HepG2 (cell line): Measurements from ENCODE around the gene PRKAR2A. TPM values are rescaled to one million over a fixed set of nuclear protein-coding genes. Genes with fewer than 3 reads are reported as not detected.

ENCODE experiments used
- NFKBIZ ChIP-seq: IDR thresholded peaks from 2 replicates; pipeline ENCODE4 v1.6.1; 2018; ENCODE audit warnings: missing genetic modification reagents, missing compliant biosample characterization
- POLR2A ChIP-seq, 2 experiments: IDR thresholded peaks; 2 replicates each; pipeline ENCODE4 v1.6.1; 2011; ENCODE audit warnings: low read depth in 2 of 2, low read length in 2 of 2, mild to moderate bottlenecking in 1 of 2, moderate library complexity in 1 of 2; ENCODE audit not compliant: insufficient read depth in 1 of 2
- RAD21 ChIP-seq: fragments of 450-650 bp; formaldehyde crosslinking; IDR thresholded peaks from 2 replicates; pipeline ENCODE4 v1.5.0; 2020; ENCODE audit warnings: mild to moderate bottlenecking
- RXRB ChIP-seq: IDR thresholded peaks from 2 replicates; pipeline ENCODE4 v1.6.1; 2016; ENCODE audit warnings: borderline replicate concordance, missing genetic modification reagents, missing compliant biosample characterization
- SNRNP70 ChIP-seq: fragments of 200-400 bp; formaldehyde crosslinking; IDR thresholded peaks from 2 replicates; pipeline ENCODE4 v1.6.1; 2017; ENCODE audit warnings: mild to moderate bottlenecking, low read depth, low read length, moderate library complexity
- STAG1 ChIP-seq: sonication (generic); formaldehyde crosslinking; IDR thresholded peaks from 2 replicates; pipeline ENCODE4 v1.4.0; 2020; ENCODE audit warnings: missing genetic modification reagents
- TAF15 ChIP-seq: fragments of 200-400 bp; formaldehyde crosslinking; IDR thresholded peaks from one replicate; pipeline ENCODE4 v1.6.1; 2018; ENCODE audit warnings: mild to moderate bottlenecking, low read depth, low read length; ENCODE audit not compliant: poor library complexity, severe bottlenecking
- TBX3 ChIP-seq: fragments of 450-650 bp; IDR thresholded peaks from 2 replicates; pipeline ENCODE4 v1.6.1; 2017; ENCODE audit warnings: antibody characterized with exemption, mild to moderate bottlenecking, inconsistent platforms, borderline replicate concordance
- THAP9 ChIP-seq: sonication (generic); formaldehyde crosslinking; IDR thresholded peaks from 2 replicates; pipeline ENCODE4; 2020; ENCODE audit warnings: missing genetic modification reagents, mild to moderate bottlenecking, borderline replicate concordance
- ZMYM3 ChIP-seq: sonication (generic); formaldehyde crosslinking; IDR thresholded peaks from 2 replicates; pipeline ENCODE4 v1.5.1; 2020; ENCODE audit warnings: mild to moderate bottlenecking, missing genetic modification reagents
- ZNF207 ChIP-seq: fragments of 450-650 bp; IDR thresholded peaks from 2 replicates; pipeline ENCODE4 v1.6.1; 2016; ENCODE audit warnings: antibody characterized with exemption, borderline replicate concordance
- ZNF292 ChIP-seq: sonication (generic); formaldehyde crosslinking; IDR thresholded peaks from 2 replicates; pipeline ENCODE4 v1.8.1; 2022; ENCODE audit warnings: mild to moderate bottlenecking, low read depth, missing genetic modification reagents, borderline replicate concordance
- ZNF598 ChIP-seq: sonication (generic); formaldehyde crosslinking; IDR thresholded peaks from 2 replicates; pipeline ENCODE4 v1.5.1; 2020; ENCODE audit warnings: mild to moderate bottlenecking, missing genetic modification reagents, borderline replicate concordance
- ZNF619 ChIP-seq: sonication (generic); formaldehyde crosslinking; IDR thresholded peaks from 2 replicates; pipeline ENCODE4 v1.4.0; 2020; ENCODE audit warnings: mild to moderate bottlenecking, missing genetic modification reagents
- polyA plus RNA-seq, 8 experiments: library from polyadenylated mRNA; depleted of rRNA in 3 of 8; stranded (reverse) in 7 of 8; unstranded in 1 of 8; fragments of >200 nt; fragmentation: Illumina TruSeq in 4 of 8; extraction: Trizol in 4 of 8; gene quantifications; 2 replicates each; pipeline versions ENCODE4 v1.2.1 to v1.2.3, GENCODE V29; 2011 to 2016; ENCODE audit warnings: low read depth in 4 of 8, missing spikeins in 1 of 8, mixed read lengths in 1 of 8; ENCODE audit not compliant: insufficient read depth in 1 of 8
- total RNA-seq, 5 experiments: library from RNA; depleted of rRNA; stranded (reverse); fragments of >200 nt; fragmentation: Illumina TruSeq; extraction: Trizol; gene quantifications; 2 replicates each; pipeline ENCODE4 v1.2.3, GENCODE V29; 2016; ENCODE audit warnings: low read depth in 1 of 5
- TF ChIP-seq, protein P1 (sequence below): sonication (generic); formaldehyde crosslinking; IDR thresholded peaks from 2 replicates; pipeline ENCODE4 v1.8.0; 2022; ENCODE audit warnings: missing genetic modification reagents, mild to moderate bottlenecking, moderate library complexity, borderline replicate concordance
- TF ChIP-seq, protein P2 (sequence below), 2 experiments: sonication (generic) in 1 of 2; formaldehyde crosslinking in 1 of 2; IDR thresholded peaks; 2 replicates each; pipeline versions ENCODE4 v1.6.1 to v1.9.0; 2014 to 2022; ENCODE audit warnings: antibody characterized with exemption in 1 of 2, borderline replicate concordance in 1 of 2, inconsistent platforms in 1 of 2, low read depth in 1 of 2, missing genetic modification reagents in 1 of 2
- TF ChIP-seq, protein P3 (sequence below): IDR thresholded peaks from 2 replicates; pipeline ENCODE4 v1.6.1; 2012; ENCODE audit warnings: inconsistent platforms

Gene PRKAR2A
- total and polyA plus RNA-seq, 2 of the 13 experiments (the other 11 are each of a cell fraction or from before 2014, with no cell fraction given), result 11.8 to 29.2 TPM

DNA sequence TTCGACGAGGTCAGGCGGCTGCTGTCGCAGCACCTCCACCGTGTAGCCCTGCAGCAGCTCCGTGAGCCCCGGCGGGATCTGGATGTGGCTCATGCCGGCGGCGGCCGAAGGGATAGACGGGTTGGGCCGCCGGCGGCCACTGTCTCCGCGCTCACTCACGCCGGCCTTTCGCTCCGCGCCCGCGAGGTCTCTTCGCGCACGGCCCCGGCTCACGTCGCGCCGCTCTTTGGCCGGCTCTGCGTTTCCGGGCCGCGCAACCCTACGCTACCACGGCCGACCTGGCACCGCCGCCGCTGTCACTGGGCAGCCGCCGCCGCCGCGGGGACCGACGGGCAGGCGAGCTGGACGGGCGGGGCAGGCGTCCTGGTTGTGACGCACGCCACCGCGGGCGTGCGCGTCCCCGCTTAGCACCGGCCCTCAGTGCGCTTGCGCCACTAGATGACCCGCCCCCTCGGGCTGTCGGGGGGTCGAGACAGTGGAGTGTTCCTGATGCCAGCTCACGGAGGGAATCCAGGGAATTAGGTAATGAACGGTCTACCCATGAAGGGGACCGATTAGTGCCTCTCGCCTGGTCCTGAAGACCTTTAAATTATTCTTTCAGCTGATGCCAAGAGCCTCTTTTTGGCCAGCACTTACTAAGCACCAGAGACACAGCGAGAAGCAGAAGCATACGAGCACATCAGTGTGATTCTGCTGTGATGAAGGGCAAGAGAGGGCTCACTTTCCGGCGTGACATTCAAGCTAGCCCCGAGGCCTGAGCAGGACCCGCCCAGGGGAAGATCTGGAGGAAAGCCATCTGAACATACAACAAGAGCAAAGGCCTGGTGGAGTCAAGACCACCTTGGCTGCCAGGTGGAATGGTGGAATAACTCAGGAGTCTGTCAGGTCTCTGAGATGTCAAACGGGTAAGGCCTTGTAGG lies at the start of gene PRKAR2A (continued):
- TF ChIP-seq, protein P1, sequence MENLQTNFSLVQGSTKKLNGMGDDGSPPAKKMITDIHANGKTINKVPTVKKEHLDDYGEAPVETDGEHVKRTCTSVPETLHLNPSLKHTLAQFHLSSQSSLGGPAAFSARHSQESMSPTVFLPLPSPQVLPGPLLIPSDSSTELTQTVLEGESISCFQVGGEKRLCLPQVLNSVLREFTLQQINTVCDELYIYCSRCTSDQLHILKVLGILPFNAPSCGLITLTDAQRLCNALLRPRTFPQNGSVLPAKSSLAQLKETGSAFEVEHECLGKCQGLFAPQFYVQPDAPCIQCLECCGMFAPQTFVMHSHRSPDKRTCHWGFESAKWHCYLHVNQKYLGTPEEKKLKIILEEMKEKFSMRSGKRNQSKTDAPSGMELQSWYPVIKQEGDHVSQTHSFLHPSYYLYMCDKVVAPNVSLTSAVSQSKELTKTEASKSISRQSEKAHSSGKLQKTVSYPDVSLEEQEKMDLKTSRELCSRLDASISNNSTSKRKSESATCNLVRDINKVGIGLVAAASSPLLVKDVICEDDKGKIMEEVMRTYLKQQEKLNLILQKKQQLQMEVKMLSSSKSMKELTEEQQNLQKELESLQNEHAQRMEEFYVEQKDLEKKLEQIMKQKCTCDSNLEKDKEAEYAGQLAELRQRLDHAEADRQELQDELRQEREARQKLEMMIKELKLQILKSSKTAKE (CRISPR knock-in tag), result 0 out of 2 replicates have a peak, but pooled peaks have one; percentile 21
- TF ChIP-seq RAD21 (CRISPR knock-in tag) (peak; percentile 31), ZMYM3 (CRISPR knock-in tag) (no peak), STAG1 (CRISPR knock-in tag) (no peak), TBX3 (no peak), ZNF619 (CRISPR knock-in tag) (no peak), POLR2A (IDR thresholded peaks at IDR 0.05; ENCODE audit: insufficient read depth in 1 of 2, low read depth in 2 of 2, low read length in 2 of 2) (peak; percentile 58 to 89; a peak in 3 of 4 replicates), NFKBIZ (CRISPR knock-in tag) (no peak), SNRNP70 (no peak), THAP9 (CRISPR knock-in tag) (no peak), TAF15 (no peak), RXRB (0 out of 2 replicates have a peak, but pooled peaks have one; percentile 12), ZNF598 (no peak), ZNF292 (CRISPR knock-in tag) (no peak), ZNF207 (no peak)
- TF ChIP-seq, protein P2, sequence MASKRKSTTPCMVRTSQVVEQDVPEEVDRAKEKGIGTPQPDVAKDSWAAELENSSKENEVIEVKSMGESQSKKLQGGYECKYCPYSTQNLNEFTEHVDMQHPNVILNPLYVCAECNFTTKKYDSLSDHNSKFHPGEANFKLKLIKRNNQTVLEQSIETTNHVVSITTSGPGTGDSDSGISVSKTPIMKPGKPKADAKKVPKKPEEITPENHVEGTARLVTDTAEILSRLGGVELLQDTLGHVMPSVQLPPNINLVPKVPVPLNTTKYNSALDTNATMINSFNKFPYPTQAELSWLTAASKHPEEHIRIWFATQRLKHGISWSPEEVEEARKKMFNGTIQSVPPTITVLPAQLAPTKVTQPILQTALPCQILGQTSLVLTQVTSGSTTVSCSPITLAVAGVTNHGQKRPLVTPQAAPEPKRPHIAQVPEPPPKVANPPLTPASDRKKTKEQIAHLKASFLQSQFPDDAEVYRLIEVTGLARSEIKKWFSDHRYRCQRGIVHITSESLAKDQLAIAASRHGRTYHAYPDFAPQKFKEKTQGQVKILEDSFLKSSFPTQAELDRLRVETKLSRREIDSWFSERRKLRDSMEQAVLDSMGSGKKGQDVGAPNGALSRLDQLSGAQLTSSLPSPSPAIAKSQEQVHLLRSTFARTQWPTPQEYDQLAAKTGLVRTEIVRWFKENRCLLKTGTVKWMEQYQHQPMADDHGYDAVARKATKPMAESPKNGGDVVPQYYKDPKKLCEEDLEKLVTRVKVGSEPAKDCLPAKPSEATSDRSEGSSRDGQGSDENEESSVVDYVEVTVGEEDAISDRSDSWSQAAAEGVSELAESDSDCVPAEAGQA (IDR thresholded peaks at IDR 0.05; ENCODE audit: low read depth), result no peak
- TF ChIP-seq, protein P2 (CRISPR knock-in tag; IDR thresholded peaks at IDR 0.05; ENCODE audit: borderline replicate concordance), result no peak
- TF ChIP-seq, protein P3, sequence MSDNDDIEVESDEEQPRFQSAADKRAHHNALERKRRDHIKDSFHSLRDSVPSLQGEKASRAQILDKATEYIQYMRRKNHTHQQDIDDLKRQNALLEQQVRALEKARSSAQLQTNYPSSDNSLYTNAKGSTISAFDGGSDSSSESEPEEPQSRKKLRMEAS, result peak; percentile 57
